ENCODE measurements around the gene RAB28. TPM values are rescaled to one million over a fixed set of nuclear protein-coding genes. Genes with fewer than 3 reads are reported as not detected.

RAB28 gene
- total RNA-seq, 1 experiment from 2014 or later = 28.0 TPM

GRCh38 chr4:13322681-13323101 lies 161.4 kb downstream of the RAB28 start:
- peak; percentile 52 for DNase-seq (ENCODE audit: low read depth)

Other genes starting within 250 kb of the RAB28 start
- 1.7 and 3.0 TPM in 2 replicates for gene NKX3-2, start 60.2 kb upstream of the RAB28 start, total RNA-seq (2014; rRNA removed)
- 22.8 and 29.6 TPM in 2 replicates for gene BOD1L1, start 143.4 kb upstream of the RAB28 start, total RNA-seq (2014; rRNA removed)

All from LHCN-M2 (cell line).